HL-60 (cell line): ENCODE data around the gene IRS2.
"Not testable (repeated sequence)": the region's sequence is repeated elsewhere in the genome, so short reads cannot be mapped to it uniquely, and the experiment has no call there.

ENCODE experiments used
- DNase-seq, 2 experiments: peaks; one replicate each; pipeline ENCODE4 v3.0.0-alpha.2; 2010 to 2020; ENCODE audit warnings: low read depth in 1 of 2, low spot score in 1 of 2
- H3K27ac ChIP-seq: fragments of 250-450 bp; sonication (Bioruptor Pico); replicated peaks from 2 replicates; pipeline ENCODE4 v1.5.1; 2020; ENCODE audit warnings: mild to moderate bottlenecking, moderate library complexity
- H3K27me3 ChIP-seq: fragments of 250-450 bp; sonication (Bioruptor Pico); 2 replicates; pipeline ENCODE4 v1.5.1; 2021; ENCODE audit warnings: mild to moderate bottlenecking, moderate library complexity; ENCODE audit not compliant: insufficient read depth, poor library complexity, severe bottlenecking
- H3K4me3 ChIP-seq: replicated peaks from 2 replicates; pipeline ENCODE4 v1.5.1; 2011; ENCODE audit warnings: mild to moderate bottlenecking, control low read depth, low read length; ENCODE audit not compliant: insufficient read depth
- CTCF ChIP-seq: IDR thresholded peaks from one replicate; pipeline ENCODE4 v1.5.1; 2011; ENCODE audit warnings: low read length, control low read depth, inconsistent platforms; ENCODE audit not compliant: insufficient read depth
- GABPA ChIP-seq: IDR thresholded peaks from 2 replicates; pipeline ENCODE4 v1.6.1; 2012; ENCODE audit warnings: low read depth
- POLR2AphosphoS5 ChIP-seq: IDR thresholded peaks from 2 replicates; pipeline ENCODE4 v1.6.1; 2012; ENCODE audit warnings: low read depth
- REST ChIP-seq: IDR thresholded peaks from 2 replicates; pipeline ENCODE4 v1.6.1; 2012; ENCODE audit warnings: low read depth; ENCODE audit not compliant: insufficient replicate concordance
- SPI1 ChIP-seq: IDR thresholded peaks from 2 replicates; pipeline ENCODE4 v1.6.1; 2012; ENCODE audit warnings: low read depth, mild to moderate bottlenecking, borderline replicate concordance

Gene IRS2

DNA sequence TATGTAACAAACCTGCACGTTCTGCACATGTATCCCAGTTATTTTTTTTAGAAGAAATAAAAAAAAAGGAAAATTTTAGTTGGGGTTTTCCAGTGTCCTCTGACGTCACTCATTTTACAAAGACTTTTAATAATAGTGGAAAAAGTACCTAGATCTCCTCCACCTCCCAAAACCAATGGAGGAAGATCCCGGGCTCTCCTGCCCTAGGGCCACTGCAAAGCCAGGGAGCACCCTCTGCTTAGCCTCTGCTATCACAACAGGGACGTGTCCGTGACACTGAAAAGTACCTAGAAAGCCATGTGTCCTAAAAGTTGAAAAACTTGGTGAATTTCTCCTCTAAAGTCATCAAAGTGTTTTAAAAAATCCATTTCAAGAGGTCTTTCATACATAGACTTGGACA, 46.7 kb upstream of the IRS2 start:
- DNase-seq: no peak
- Histone ChIP-seq H3K4me3 (no peak overlapping the region), H3K27me3 (peaks cover 4% of the 10 kb centered on the region), H3K27ac (no peak overlapping the region)
- no peak for TF ChIP-seq CTCF
- TF ChIP-seq SPI1: no peak
- TF ChIP-seq POLR2AphosphoS5: no peak
- no peak for TF ChIP-seq REST
- no peak for TF ChIP-seq GABPA

DNA sequence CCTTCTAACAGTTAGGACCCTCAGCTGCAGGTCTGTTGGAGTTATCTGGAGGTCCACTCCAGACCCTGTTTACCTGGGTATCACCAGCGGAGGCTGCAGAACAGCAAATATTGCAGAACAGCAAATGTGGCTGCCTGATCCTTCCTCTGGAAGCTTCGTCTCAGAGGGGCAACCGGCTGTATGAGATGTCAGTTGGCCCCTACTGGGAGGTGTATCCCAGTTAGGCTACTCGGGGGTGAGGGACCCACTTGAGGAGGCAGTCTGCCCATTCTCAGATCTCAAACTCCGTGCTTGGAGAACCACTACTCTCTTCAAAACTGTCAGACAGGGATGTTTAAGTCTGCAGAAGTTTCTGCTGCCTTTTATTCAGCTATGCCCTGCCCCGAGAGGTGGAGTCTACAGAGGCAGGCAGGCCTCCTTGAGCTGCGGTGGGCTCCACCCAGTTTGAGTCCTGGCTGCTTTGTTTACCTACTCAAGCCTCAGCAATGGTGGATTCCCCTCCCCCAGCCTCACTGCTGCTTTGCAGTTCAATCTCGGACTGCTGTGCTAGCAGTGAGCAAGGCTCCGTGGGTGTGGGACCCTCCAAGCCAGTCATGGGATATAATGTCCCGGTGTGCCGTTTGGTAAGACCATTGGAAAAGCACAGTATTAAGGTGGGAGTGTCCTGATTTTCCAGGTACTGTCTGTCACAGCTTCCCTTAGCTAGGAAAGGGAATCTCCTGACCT, 42.4 kb upstream of the IRS2 start:
- H3K4me3 ChIP-seq, DNase-seq: not testable (repeated sequence)

GRCh38 chr13:109823201-109823600, 36.8 kb upstream of the IRS2 start:
- not testable (repeated sequence) for DNase-seq, H3K4me3 ChIP-seq, H3K27ac ChIP-seq, H3K27me3 ChIP-seq

More for the DNA sequence above, 42.4 kb upstream of the IRS2 start:
- not testable (repeated sequence) for H3K27ac ChIP-seq, H3K27me3 ChIP-seq

GRCh38 chr13:109821103-109821502, 34.7 kb upstream of the IRS2 start:
- DNase-seq: no peak
- Histone ChIP-seq H3K4me3 (no peak overlapping the region), H3K27me3 (peaks cover 7% of the 10 kb centered on the region), H3K27ac (no peak overlapping the region)
- TF ChIP-seq POLR2AphosphoS5: no peak
- TF ChIP-seq CTCF: no peak
- no peak for TF ChIP-seq SPI1
- TF ChIP-seq GABPA: no peak
- TF ChIP-seq REST: no peak

DNA sequence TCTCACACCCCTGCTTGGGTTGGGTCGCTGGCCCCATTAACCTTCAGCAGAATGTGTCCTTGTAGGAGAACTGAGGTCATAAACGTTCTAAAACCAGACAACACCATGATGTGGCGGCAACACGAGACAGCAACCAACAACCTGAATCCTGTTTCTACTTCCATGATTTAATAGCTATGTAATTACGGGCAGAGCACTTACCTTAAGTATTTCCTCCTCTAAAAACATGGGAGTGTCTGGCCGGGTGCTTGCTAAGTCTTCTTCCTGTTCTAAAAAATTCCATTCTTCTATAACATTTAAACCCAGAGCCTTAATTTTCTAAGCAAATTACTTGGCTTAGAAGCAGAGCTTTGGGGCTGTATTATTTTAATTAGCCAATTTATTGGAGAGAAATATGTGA, 33.5 kb upstream of the IRS2 start:
- Histone ChIP-seq H3K27ac (no peak overlapping the region), H3K27me3 (peaks cover 10% of the 10 kb centered on the region), H3K4me3 (no peak overlapping the region)
- DNase-seq: no peak
- TF ChIP-seq CTCF: no peak
- TF ChIP-seq REST: no peak
- no peak for TF ChIP-seq GABPA
- no peak for TF ChIP-seq POLR2AphosphoS5
- TF ChIP-seq SPI1: no peak
